ENCODE measurements around the gene DLG1. TPM values are rescaled to one million over a fixed set of nuclear protein-coding genes. Genes with fewer than 3 reads are reported as not detected.

DLG1 gene
- total and polyA plus RNA-seq, 4 donors = 47.8 to 130 (median 67.9) TPM

DNA sequence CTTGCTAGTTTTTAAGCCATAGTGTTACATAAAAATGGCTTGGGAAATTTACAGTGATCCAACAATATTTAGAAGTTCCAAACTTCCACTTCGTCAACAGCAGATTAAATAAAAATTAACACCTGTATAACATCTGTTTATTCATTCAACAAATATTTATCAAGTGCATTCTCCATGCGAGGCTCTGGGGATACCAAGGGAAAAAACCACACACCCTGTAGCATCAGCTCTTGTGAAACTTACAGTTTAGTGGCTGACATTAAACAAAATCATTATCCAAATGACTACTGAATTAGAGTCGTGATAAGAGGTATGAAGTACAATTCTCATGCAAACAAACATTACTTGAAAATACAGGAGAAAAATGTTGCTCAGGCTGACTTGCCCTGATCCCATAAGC, 122.9 kb downstream of the DLG1 start:
- Histone ChIP-seq H3K9me3 (ENCODE audit: control insufficient read depth, insufficient read depth, low read length) (no peaks in the 10 kb centered on the region), H3K36me3 (ENCODE audit: control insufficient read depth, insufficient read depth, low read length) (no peaks in the 10 kb centered on the region), H3K4me1 (ENCODE audit: control insufficient read depth, insufficient read depth, low read length) (no peaks in the 10 kb centered on the region), H3K27ac (ENCODE audit: low read depth, low read length) (no peak overlapping the region), H3K4me3 (ENCODE audit: low read depth, low read length) (no peak overlapping the region), H3K27me3 (ENCODE audit: control insufficient read depth, insufficient read depth, low read length) (no peaks in the 10 kb centered on the region)
- no CpG with 5 or more reads among the region's 3 CpGs for WGBS (ENCODE audit: insufficient coverage)
- DNase-seq (ENCODE audit: low read depth in 4 of 6, low spot score in 6 of 6) = no peak

DNA sequence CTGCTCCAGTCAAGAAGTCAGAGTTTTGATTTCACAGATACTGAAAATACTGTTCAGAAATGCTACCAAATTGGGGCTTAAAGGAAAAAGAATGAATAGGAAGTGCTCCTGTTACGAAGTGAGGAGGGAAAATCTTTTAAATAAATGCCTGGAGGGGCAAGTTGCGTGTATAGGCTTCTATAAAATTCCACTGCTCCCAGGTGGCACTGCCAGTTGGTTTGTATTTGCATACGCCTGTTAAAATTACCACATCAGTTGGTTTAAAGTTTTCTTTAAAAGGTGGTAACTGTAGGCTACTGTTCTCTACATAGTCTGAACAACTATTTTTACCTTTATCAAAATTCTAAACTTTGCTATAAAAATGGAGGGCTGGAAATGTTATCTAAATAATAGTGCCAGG, 123.5 kb downstream of the DLG1 start:
- Histone ChIP-seq H3K36me3 (ENCODE audit: control insufficient read depth, insufficient read depth, low read length) (no peaks in the 10 kb centered on the region), H3K4me3 (ENCODE audit: low read depth, low read length) (no peak overlapping the region), H3K27me3 (ENCODE audit: control insufficient read depth, insufficient read depth, low read length) (no peaks in the 10 kb centered on the region), H3K9me3 (ENCODE audit: control insufficient read depth, insufficient read depth, low read length) (no peaks in the 10 kb centered on the region), H3K27ac (ENCODE audit: low read depth, low read length) (no peak overlapping the region), H3K4me1 (ENCODE audit: control insufficient read depth, insufficient read depth, low read length) (no peaks in the 10 kb centered on the region)
- 40% methylated on average over 2 of the region's 3 CpGs for WGBS (ENCODE audit: insufficient coverage)
- DNase-seq (ENCODE audit: low read depth in 4 of 6, low spot score in 6 of 6) = no peak

DNA sequence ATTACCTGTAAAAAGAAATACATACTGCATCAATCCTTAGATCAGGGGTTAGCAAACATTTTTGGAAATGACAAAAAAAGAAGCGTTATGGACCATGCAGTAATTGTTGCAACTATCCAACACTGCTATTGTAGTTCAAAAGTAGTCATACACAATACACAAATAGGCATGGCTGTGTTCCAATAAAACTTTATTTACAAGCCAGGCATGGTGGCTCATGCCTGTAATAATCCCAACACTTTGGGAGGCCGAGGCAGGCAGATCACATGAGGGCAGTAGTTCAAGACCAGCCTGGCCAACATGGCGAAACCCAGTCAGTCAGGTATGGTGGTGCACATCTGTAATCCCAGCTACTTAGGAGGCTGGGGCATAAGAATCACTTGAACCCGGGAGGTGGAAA, 124.8 kb downstream of the DLG1 start:
- Histone ChIP-seq H3K9me3 (ENCODE audit: control insufficient read depth, insufficient read depth, low read length) (no peaks in the 10 kb centered on the region), H3K4me3 (ENCODE audit: low read depth, low read length) (no peak overlapping the region), H3K27me3 (ENCODE audit: control insufficient read depth, insufficient read depth, low read length) (no peaks in the 10 kb centered on the region), H3K36me3 (ENCODE audit: control insufficient read depth, insufficient read depth, low read length) (no peaks in the 10 kb centered on the region), H3K27ac (ENCODE audit: low read depth, low read length) (no peak overlapping the region), H3K4me1 (ENCODE audit: control insufficient read depth, insufficient read depth, low read length) (no peaks in the 10 kb centered on the region)
- WGBS (ENCODE audit: insufficient coverage) = 100% methylated on average over 2 of the region's 4 CpGs
- DNase-seq (ENCODE audit: low read depth in 4 of 6, low spot score in 6 of 6) = no peak

DNA sequence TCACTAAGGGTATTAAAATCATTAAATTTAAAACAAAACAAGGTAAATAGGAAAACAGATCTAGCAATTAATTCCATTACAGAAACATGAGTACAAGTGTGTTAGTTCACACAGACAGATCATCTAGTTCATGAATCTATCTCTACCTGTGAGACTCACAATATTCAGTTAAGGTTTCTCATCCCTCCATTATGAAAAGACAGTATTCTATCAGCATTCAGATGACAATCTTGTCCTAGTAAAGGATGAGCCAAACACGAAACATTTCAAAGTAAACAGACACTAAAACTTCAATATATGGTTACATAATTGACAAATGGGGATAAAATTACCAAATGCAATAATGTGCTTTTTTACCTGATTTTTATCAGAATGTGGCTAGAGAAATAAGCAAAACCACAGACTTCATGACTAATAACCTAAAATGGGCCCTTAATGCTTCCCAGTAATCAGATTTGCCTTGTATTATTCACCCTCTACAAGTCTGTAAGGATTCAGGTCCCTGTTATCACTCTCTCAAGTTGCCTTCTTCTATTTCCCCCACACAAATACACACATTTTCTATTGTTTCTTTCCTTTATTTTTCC, 126.8 kb downstream of the DLG1 start:
- Histone ChIP-seq H3K36me3 (ENCODE audit: control insufficient read depth, insufficient read depth, low read length) (no peaks in the 10 kb centered on the region), H3K4me3 (ENCODE audit: low read depth, low read length) (no peak overlapping the region), H3K4me1 (ENCODE audit: control insufficient read depth, insufficient read depth, low read length) (no peaks in the 10 kb centered on the region), H3K27ac (ENCODE audit: low read depth, low read length) (no peak overlapping the region), H3K9me3 (ENCODE audit: control insufficient read depth, insufficient read depth, low read length) (no peaks in the 10 kb centered on the region), H3K27me3 (ENCODE audit: control insufficient read depth, insufficient read depth, low read length) (no peaks in the 10 kb centered on the region)
- WGBS (ENCODE audit: insufficient coverage) = no CpG with 5 or more reads among the region's 1 CpG
- no peak for DNase-seq (ENCODE audit: low read depth in 4 of 6, low spot score in 6 of 6)

DNA sequence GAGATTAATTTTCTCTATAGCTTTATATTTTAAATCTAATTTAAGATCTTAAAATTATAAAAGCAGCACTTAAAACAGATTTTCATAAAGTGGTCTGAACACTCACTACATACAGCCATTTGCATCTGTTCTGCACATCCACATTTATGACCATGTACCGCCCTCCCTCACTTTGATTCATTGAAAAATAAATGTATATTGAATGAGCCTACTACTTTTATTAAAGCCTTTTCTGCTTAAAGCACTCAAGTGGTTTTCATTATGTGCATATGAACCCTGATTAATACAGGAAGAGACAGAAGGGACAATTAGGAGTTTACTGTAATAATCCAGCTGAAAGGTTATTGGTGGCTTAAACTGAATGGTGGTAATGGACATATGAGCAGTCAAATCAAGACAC, 129.4 kb downstream of the DLG1 start:
- H3K4me1 ChIP-seq (ENCODE audit: control insufficient read depth, insufficient read depth, low read length) = no peaks in the 10 kb centered on the region
- no peak overlapping the region for H3K4me3 ChIP-seq (ENCODE audit: low read depth, low read length)
- DNase-seq (ENCODE audit: low read depth in 4 of 6, low spot score in 6 of 6) = peak in 1 of 6 donors; percentile 65
- H3K9me3 ChIP-seq (ENCODE audit: control insufficient read depth, insufficient read depth, low read length) = no peaks in the 10 kb centered on the region
- H3K27me3 ChIP-seq (ENCODE audit: control insufficient read depth, insufficient read depth, low read length) = no peaks in the 10 kb centered on the region
- no peaks in the 10 kb centered on the region for H3K36me3 ChIP-seq (ENCODE audit: control insufficient read depth, insufficient read depth, low read length)
- H3K27ac ChIP-seq (ENCODE audit: low read depth, low read length) = no peak overlapping the region
- no CpG with 5 or more reads among the region's 1 CpG for WGBS (ENCODE audit: insufficient coverage)

DNA sequence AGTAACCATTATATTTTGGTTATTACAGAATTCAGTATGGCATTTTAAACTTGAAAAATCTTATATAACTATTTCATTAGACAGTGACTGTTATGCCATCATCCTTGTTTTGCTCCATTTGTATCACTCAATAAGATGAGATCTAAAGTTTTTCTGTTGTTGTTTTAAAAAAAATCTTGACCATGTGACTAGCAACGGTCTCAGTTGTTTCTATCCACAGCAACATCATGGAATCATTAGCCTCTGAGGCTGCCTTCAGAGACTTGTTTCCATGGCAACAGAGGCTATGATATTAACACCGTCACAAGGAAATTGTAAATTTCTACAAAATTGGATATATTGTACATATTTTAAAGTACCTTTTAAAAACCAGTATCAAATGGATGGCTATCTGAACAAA, 129.8 kb downstream of the DLG1 start:
- H3K27me3 ChIP-seq (ENCODE audit: control insufficient read depth, insufficient read depth, low read length) = no peaks in the 10 kb centered on the region
- H3K36me3 ChIP-seq (ENCODE audit: control insufficient read depth, insufficient read depth, low read length) = no peaks in the 10 kb centered on the region
- WGBS (ENCODE audit: insufficient coverage) = no CpG with 5 or more reads among the region's 2 CpGs
- no peaks in the 10 kb centered on the region for H3K4me1 ChIP-seq (ENCODE audit: control insufficient read depth, insufficient read depth, low read length)
- peak in 4 of 6 donors; percentile 43 to 95 (median 60) for DNase-seq (ENCODE audit: low read depth in 4 of 6, low spot score in 6 of 6)
- H3K9me3 ChIP-seq (ENCODE audit: control insufficient read depth, insufficient read depth, low read length) = no peaks in the 10 kb centered on the region
- H3K27ac ChIP-seq (ENCODE audit: low read depth, low read length) = no peak overlapping the region
- no peak overlapping the region for H3K4me3 ChIP-seq (ENCODE audit: low read depth, low read length)

DNA sequence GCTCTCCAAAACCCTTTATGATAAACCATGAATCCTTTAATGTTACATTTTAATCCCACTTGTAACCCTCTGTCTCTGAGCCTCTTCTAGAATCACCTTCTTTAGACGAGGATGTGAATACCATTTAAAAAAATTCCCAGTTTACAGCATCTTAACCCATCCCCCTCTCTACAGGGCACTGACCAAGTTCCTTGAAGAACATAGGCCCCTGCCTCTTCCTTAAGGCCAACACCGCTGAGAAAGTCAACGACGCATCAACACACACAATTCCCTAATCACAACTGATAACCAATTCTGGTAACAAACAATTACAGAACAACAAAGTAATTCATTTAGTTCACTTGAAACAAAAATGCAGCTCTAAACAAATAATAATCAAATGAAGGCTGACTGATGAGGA, 130.3 kb downstream of the DLG1 start:
- Histone ChIP-seq H3K36me3 (ENCODE audit: control insufficient read depth, insufficient read depth, low read length) (no peaks in the 10 kb centered on the region), H3K27me3 (ENCODE audit: control insufficient read depth, insufficient read depth, low read length) (no peaks in the 10 kb centered on the region), H3K9me3 (ENCODE audit: control insufficient read depth, insufficient read depth, low read length) (no peaks in the 10 kb centered on the region), H3K4me3 (ENCODE audit: low read depth, low read length) (no peak overlapping the region), H3K4me1 (ENCODE audit: control insufficient read depth, insufficient read depth, low read length) (no peaks in the 10 kb centered on the region), H3K27ac (ENCODE audit: low read depth, low read length) (no peak overlapping the region)
- WGBS (ENCODE audit: insufficient coverage) = 73% methylated on average over 4 of the region's 4 CpGs
- peak in 1 of 6 donors; percentile 13 for DNase-seq (ENCODE audit: low read depth in 4 of 6, low spot score in 6 of 6)

DNA sequence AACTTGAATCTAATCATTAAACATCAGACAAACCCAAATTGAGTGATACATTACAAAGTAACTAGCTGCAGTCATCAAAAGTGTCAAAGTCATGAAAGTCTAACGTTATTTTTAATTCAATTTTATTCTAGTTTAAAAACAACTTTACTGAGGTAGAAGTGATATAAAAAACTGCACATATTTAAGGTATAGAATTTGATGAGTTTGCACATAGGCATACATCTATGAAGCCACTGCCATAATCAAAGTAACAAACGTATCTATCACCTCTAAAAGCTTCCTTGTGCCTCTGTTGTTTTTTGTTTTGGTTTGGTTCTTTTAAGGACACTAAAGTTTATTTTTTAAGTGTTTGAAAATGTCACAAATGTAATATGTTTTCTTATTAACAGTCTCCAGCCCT, 130.9 kb downstream of the DLG1 start:
- no peak overlapping the region for H3K4me3 ChIP-seq (ENCODE audit: low read depth, low read length)
- no peak overlapping the region for H3K27ac ChIP-seq (ENCODE audit: low read depth, low read length)
- H3K36me3 ChIP-seq (ENCODE audit: control insufficient read depth, insufficient read depth, low read length) = no peaks in the 10 kb centered on the region
- H3K4me1 ChIP-seq (ENCODE audit: control insufficient read depth, insufficient read depth, low read length) = no peaks in the 10 kb centered on the region
- DNase-seq (ENCODE audit: low read depth in 4 of 6, low spot score in 6 of 6) = no peak
- no peaks in the 10 kb centered on the region for H3K27me3 ChIP-seq (ENCODE audit: control insufficient read depth, insufficient read depth, low read length)
- no peaks in the 10 kb centered on the region for H3K9me3 ChIP-seq (ENCODE audit: control insufficient read depth, insufficient read depth, low read length)
- WGBS (ENCODE audit: insufficient coverage) = no CpG with 5 or more reads among the region's 2 CpGs

DNA sequence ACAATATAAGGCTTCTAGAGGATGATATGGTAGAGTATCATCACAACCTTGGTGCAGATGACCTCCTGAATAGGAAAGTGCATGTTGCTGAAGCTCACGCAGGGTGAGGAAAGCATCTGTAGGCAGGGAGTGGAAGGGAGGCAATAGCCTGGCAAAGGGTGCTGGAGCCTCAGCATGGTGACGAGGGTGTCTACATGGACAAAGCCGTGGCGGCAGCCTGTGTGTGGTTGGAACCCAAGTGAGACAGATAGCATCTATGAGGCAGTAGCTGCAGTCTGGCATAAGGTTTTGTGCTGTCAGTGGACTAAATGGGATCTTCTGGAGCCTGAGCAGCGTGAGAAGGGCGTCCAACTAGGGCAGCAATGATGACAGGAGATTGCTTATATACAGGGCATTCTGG, 132.5 kb downstream of the DLG1 start:
- no peaks in the 10 kb centered on the region for H3K27me3 ChIP-seq (ENCODE audit: control insufficient read depth, insufficient read depth, low read length)
- no peaks in the 10 kb centered on the region for H3K36me3 ChIP-seq (ENCODE audit: control insufficient read depth, insufficient read depth, low read length)
- H3K4me3 ChIP-seq (ENCODE audit: low read depth, low read length) = no peak overlapping the region
- H3K27ac ChIP-seq (ENCODE audit: low read depth, low read length) = no peak overlapping the region
- H3K9me3 ChIP-seq (ENCODE audit: control insufficient read depth, insufficient read depth, low read length) = no peaks in the 10 kb centered on the region
- H3K4me1 ChIP-seq (ENCODE audit: control insufficient read depth, insufficient read depth, low read length) = no peaks in the 10 kb centered on the region
- 95% methylated on average over 6 of the region's 6 CpGs for WGBS (ENCODE audit: insufficient coverage)
- DNase-seq (ENCODE audit: low read depth in 4 of 6, low spot score in 6 of 6) = no peak

DNA sequence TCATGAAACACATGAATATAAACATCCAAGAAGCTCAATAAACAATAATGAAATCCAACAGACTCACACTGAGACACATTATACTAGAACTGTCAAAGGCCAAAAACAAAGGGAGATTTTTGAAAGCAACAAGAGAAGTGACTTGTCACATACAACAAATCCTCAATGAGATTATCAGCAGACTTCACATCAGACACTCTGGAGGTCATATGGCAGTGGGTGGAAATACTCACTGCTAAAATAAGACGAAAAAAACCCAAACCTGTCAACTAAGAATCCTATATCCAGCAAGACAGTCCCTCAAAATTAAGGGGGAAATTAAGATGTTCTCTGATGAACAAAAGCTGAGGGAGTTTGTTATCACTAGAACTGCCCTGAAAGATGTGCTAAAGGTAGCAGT, 143.4 kb downstream of the DLG1 start:
- no peak for DNase-seq (ENCODE audit: low read depth in 4 of 6, low spot score in 6 of 6)
- Histone ChIP-seq H3K4me3 (ENCODE audit: low read depth, low read length) (no peak overlapping the region), H3K27ac (ENCODE audit: low read depth, low read length) (no peak overlapping the region), H3K4me1 (ENCODE audit: control insufficient read depth, insufficient read depth, low read length) (no peaks in the 10 kb centered on the region), H3K9me3 (ENCODE audit: control insufficient read depth, insufficient read depth, low read length) (peaks cover 3% of the 10 kb centered on the region), H3K27me3 (ENCODE audit: control insufficient read depth, insufficient read depth, low read length) (no peaks in the 10 kb centered on the region), H3K36me3 (ENCODE audit: control insufficient read depth, insufficient read depth, low read length) (no peaks in the 10 kb centered on the region)
- WGBS (ENCODE audit: insufficient coverage) = no CpG with 5 or more reads among the region's 1 CpG

Data from spinal cord (tissue), 10 donors.